Left ventricle myocardium inferior (tissue), 1 donor: ENCODE measurements around the gene BNC2. TPM values are rescaled to one million over a fixed set of nuclear protein-coding genes. Genes with fewer than 3 reads are reported as not detected.
"Not testable (repeated sequence)": the region's sequence is repeated elsewhere in the genome, so short reads cannot be mapped to it uniquely, and the experiment has no call there.

Experiments
- DNase-seq: peaks from one replicate; pipeline ENCODE4 v3.0.0-alpha.2; 2020
- H3K27ac ChIP-seq: fragments of 200-600 bp; replicated peaks from 2 replicates; pipeline ENCODE4 v1.8.0; 2021
- H3K27me3 ChIP-seq: fragments of 200-600 bp; 2 replicates; pipeline ENCODE4 v1.8.0; 2021; ENCODE audit warnings: low read depth
- H3K36me3 ChIP-seq: fragments of 200-600 bp; 2 replicates; pipeline ENCODE4 v1.8.0; 2021
- H3K4me1 ChIP-seq: fragments of 200-600 bp; 2 replicates; pipeline ENCODE4 v1.8.0; 2021
- H3K4me3 ChIP-seq: fragments of 200-600 bp; 2 replicates; pipeline ENCODE4 v1.8.0; 2021; ENCODE audit warnings: mild to moderate bottlenecking, moderate library complexity
- H3K9me3 ChIP-seq: fragments of 200-600 bp; replicated peaks from 2 replicates; pipeline ENCODE4 v1.8.0; 2021
- CTCF ChIP-seq: fragments of 200-600 bp; IDR thresholded peaks from 2 replicates; pipeline ENCODE4 v1.8.0; 2021; ENCODE audit warnings: antibody characterized with exemption, mild to moderate bottlenecking, borderline replicate concordance
- intact Hi-C: fragments of 100-400 bp; cut with micrococcal nuclease; formaldehyde crosslinking; loops from one replicate; pipeline ENCODE4 v1.11.0; 2022
- total RNA-seq: library from RNA; stranded (reverse); fragmentation: NEBNext Ultra II Directional; extraction: Animal tissue kit (Norgen Biotek cat#: 25700); gene quantifications from one replicate; pipeline ENCODE4 v1.2.1, GENCODE V29; 2021
- donor health status: DM: no; HTN: yes; CAD: no; lungs with severe emphysema.

Gene BNC2
- total RNA-seq, 1 donor from 2014 or later: 3.5 TPM

DNA sequence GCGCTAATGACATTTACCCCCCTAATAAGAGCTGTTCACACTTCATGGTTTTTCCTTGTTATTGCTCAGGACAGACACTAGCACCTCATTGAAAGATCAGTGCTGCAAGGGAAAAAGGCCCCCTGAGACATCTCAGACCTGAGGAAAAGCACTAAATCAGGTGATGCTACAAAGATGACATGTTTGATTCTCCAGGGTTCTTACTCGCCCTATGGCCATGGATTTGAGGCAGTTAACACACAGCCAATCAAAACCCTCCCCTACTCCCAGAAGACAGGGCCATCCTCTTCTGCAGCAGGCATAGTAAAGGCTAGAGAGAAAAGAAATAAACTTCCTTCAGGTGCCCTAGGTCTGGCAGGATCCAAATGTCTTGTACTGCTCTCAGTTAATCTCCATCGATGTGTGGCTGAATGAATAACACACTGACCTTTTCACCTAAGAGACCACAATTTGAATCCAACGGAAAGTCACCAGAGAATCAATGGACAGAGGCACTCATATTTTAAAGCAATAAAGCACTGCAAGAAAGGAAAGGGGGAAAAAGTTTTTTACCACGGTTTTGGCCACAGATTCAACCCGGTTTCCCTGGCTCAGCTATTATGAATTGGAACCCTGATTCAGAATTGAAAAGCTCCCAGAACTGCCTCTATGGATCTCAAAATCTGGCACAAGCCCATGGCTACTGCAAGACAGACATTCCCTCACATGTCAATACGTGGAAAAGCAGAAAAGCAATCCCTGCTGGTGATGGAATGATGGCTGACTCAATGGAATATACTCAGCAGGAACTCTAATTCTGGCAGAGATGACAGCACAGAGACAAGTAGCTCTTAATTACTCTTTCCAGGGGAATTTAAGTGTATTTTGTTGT lies 329.5 kb downstream of the BNC2 start:
- no peak for DNase-seq
- no peaks in the 10 kb centered on the region for H3K27me3 ChIP-seq
- no peak overlapping the region for H3K4me3 ChIP-seq
- H3K36me3 ChIP-seq: no peaks in the 10 kb centered on the region
- no peak overlapping the region for H3K27ac ChIP-seq
- H3K4me1 ChIP-seq: peaks cover 10% of the 10 kb centered on the region
- no peaks in the 10 kb centered on the region for H3K9me3 ChIP-seq
- no peak for TF ChIP-seq CTCF
- intact Hi-C loops: no loop called here

DNA sequence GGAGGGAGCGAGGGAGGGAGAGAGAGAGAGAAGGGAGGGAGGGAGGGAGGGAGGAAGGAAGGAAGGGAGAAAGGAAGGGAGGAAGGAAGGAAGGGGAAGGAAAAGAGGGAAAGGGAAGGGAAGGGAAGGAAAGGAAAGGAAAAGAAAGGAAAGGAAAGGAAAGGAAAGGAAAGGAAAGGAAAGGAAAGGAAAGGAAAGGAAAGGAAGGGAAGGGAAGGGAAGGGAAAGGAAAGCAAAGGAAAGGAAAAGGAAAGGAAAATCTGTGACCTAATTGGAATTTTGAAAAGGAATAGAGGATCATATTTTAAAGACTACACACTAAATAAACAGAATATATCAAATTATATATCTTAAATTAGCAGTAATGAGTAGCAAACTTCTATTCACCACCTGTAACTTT lies 330.8 kb downstream of the BNC2 start:
- H3K27ac ChIP-seq, H3K27me3 ChIP-seq, H3K9me3 ChIP-seq, H3K36me3 ChIP-seq, H3K4me3 ChIP-seq, DNase-seq, intact Hi-C loops: not testable (repeated sequence)
- H3K4me1 ChIP-seq: peaks cover 10% of the 10 kb centered on the region

DNA sequence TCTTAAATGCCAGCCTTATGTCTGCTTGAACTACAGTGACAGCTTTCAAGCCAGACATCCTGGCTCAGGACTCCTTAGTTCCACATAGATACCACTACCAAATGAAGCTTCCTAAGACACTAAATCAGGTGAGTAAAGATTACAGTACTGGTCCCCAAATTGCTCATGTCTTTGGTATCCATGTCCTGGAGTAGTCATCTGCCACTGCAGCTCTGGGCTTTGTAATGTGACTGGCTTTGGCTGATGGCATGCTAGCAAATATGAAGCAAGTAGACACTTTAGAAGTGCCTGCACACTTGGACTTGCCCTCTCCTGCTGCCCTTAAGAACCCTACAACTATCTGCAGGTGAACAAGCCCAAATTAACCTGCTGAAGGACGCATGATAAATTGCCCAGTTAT lies 334.9 kb downstream of the BNC2 start:
- TF ChIP-seq CTCF: no peak
- no peaks in the 10 kb centered on the region for H3K4me1 ChIP-seq
- H3K36me3 ChIP-seq: no peaks in the 10 kb centered on the region
- H3K27ac ChIP-seq: no peak overlapping the region
- H3K27me3 ChIP-seq: no peaks in the 10 kb centered on the region
- no peaks in the 10 kb centered on the region for H3K9me3 ChIP-seq
- DNase-seq: no peak
- no peak overlapping the region for H3K4me3 ChIP-seq
- intact Hi-C loops: no loop called here

- intact Hi-C loops: no loop called here
- no peaks in the 10 kb centered on the region for H3K4me1 ChIP-seq
- H3K27me3 ChIP-seq: peaks cover 5% of the 10 kb centered on the region
- TF ChIP-seq CTCF: no peak
- DNase-seq: no peak
- no peaks in the 10 kb centered on the region for H3K36me3 ChIP-seq
- H3K27ac ChIP-seq: no peak overlapping the region
- H3K9me3 ChIP-seq: no peaks in the 10 kb centered on the region
- no peak overlapping the region for H3K4me3 ChIP-seq
Measured at GRCh38 chr9:16532681-16533450, 337.6 kb downstream of the BNC2 start.

DNA sequence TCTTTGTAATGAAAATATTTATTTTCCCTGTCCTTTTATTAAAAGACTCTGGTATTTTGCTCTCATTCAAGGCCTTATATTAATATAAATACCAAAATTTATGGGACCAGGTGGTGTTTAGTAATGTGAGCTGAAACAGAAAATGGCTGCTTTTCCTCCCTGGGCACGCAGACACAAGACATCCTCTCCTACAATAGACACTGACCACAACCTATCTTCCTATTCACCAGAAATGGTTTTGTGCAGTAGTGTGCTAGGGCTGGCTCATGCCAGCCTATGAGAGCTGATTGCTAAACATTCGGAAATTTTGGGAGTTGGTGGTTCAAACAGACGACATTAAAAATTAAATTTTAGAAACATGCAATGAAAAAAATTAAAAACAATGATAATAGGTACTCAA lies 338.2 kb downstream of the BNC2 start:
- H3K9me3 ChIP-seq: no peaks in the 10 kb centered on the region
- H3K4me1 ChIP-seq: no peaks in the 10 kb centered on the region
- H3K27ac ChIP-seq: no peak overlapping the region
- intact Hi-C loops: no loop called here
- TF ChIP-seq CTCF: no peak
- no peak for DNase-seq
- H3K27me3 ChIP-seq: peaks cover 5% of the 10 kb centered on the region
- H3K4me3 ChIP-seq: no peak overlapping the region
- H3K36me3 ChIP-seq: no peaks in the 10 kb centered on the region
